HL-60 (cell line): ENCODE data around the gene COBLL1.

Experiments
- GABPA ChIP-seq: IDR thresholded peaks from 2 replicates; pipeline ENCODE4 v1.6.1; 2012; ENCODE audit warnings: low read depth
- POLR2AphosphoS5 ChIP-seq: IDR thresholded peaks from 2 replicates; pipeline ENCODE4 v1.6.1; 2012; ENCODE audit warnings: low read depth
- SPI1 ChIP-seq: IDR thresholded peaks from 2 replicates; pipeline ENCODE4 v1.6.1; 2012; ENCODE audit warnings: low read depth, mild to moderate bottlenecking, borderline replicate concordance
- TF ChIP-seq, protein P1 (sequence below): IDR thresholded peaks from one replicate; pipeline ENCODE4 v1.5.1; 2011; ENCODE audit warnings: low read length, control low read depth, inconsistent platforms; ENCODE audit not compliant: insufficient read depth
- TF ChIP-seq, protein P2 (sequence below): IDR thresholded peaks from 2 replicates; pipeline ENCODE4 v1.6.1; 2012; ENCODE audit warnings: low read depth; ENCODE audit not compliant: insufficient replicate concordance

DNA sequence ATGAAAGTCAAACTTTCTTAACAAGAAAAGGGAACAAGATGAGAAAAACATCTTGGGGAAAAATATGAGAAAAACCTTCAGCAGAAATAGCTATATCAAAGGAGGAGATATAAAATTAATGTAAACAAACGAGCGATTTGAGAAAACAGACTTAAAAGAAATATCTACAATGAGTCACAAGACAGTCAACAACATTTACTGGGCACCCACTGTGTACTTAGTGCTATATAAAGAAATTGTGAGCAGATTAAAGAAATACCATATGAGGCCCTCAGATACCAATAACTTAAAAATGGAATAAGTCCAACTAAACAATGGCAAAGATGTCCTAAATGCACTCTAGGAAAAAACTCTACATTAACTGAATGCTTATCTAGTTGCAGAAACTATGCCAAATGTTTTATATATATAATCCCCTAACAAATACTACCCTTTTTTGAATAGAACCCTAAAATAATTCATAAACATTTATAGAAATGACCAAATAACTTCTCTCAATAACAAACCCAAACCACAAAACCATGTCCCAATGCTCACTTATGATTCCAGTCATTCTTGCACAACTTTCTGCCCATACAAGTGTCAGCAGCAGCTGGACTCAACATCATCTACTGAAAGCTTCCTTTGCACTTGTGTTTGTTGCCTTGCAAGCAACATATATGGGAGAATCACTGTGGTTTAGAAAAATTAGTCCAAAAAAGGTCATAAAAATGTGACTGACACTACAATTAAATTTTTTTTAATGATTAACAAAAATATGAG is 83.5 kb downstream of the COBLL1 start:
- TF ChIP-seq, protein P1, sequence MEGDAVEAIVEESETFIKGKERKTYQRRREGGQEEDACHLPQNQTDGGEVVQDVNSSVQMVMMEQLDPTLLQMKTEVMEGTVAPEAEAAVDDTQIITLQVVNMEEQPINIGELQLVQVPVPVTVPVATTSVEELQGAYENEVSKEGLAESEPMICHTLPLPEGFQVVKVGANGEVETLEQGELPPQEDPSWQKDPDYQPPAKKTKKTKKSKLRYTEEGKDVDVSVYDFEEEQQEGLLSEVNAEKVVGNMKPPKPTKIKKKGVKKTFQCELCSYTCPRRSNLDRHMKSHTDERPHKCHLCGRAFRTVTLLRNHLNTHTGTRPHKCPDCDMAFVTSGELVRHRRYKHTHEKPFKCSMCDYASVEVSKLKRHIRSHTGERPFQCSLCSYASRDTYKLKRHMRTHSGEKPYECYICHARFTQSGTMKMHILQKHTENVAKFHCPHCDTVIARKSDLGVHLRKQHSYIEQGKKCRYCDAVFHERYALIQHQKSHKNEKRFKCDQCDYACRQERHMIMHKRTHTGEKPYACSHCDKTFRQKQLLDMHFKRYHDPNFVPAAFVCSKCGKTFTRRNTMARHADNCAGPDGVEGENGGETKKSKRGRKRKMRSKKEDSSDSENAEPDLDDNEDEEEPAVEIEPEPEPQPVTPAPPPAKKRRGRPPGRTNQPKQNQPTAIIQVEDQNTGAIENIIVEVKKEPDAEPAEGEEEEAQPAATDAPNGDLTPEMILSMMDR = no peak
- TF ChIP-seq, protein P2, sequence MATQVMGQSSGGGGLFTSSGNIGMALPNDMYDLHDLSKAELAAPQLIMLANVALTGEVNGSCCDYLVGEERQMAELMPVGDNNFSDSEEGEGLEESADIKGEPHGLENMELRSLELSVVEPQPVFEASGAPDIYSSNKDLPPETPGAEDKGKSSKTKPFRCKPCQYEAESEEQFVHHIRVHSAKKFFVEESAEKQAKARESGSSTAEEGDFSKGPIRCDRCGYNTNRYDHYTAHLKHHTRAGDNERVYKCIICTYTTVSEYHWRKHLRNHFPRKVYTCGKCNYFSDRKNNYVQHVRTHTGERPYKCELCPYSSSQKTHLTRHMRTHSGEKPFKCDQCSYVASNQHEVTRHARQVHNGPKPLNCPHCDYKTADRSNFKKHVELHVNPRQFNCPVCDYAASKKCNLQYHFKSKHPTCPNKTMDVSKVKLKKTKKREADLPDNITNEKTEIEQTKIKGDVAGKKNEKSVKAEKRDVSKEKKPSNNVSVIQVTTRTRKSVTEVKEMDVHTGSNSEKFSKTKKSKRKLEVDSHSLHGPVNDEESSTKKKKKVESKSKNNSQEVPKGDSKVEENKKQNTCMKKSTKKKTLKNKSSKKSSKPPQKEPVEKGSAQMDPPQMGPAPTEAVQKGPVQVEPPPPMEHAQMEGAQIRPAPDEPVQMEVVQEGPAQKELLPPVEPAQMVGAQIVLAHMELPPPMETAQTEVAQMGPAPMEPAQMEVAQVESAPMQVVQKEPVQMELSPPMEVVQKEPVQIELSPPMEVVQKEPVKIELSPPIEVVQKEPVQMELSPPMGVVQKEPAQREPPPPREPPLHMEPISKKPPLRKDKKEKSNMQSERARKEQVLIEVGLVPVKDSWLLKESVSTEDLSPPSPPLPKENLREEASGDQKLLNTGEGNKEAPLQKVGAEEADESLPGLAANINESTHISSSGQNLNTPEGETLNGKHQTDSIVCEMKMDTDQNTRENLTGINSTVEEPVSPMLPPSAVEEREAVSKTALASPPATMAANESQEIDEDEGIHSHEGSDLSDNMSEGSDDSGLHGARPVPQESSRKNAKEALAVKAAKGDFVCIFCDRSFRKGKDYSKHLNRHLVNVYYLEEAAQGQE = no peak
- TF ChIP-seq GABPA (no peak), POLR2AphosphoS5 (no peak), SPI1 (no peak)
